NCI-H2107 treated with DMSO at 0.1 percent for 48 hours (cell line): Measurements from ENCODE around the gene CLPSL2.
A peak's percentile ranks its signal among the peaks of the same experiment; 100 is the strongest.

Experiments used
- DNase-seq: peaks from one replicate; lab custom pipeline; 2025; ENCODE audit not compliant: unreplicated experiment; lab: John Stamatoyannopoulos, UW

The CLPSL2 gene

DNA sequence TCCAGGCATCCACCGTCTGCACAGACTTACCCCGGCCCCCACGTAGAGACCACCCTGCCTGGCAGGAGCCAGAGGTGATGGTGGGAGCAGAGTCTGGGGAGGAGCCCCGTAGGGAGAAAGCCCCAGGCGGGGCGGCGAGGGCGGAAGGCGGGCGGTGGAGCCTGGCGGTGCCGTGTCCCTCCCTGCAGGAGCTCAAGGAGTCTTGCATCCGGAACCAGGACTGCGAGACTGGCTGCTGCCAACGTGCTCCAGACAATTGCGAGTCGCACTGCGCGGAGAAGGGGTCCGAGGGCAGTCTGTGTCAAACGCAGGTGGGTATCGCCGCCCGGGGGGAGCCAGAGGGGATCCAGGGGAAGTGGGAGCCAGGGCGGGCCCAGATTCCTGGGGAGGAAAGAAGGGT is 10.4 kb downstream of the CLPSL2 start:
- no peak for DNase-seq

DNA sequence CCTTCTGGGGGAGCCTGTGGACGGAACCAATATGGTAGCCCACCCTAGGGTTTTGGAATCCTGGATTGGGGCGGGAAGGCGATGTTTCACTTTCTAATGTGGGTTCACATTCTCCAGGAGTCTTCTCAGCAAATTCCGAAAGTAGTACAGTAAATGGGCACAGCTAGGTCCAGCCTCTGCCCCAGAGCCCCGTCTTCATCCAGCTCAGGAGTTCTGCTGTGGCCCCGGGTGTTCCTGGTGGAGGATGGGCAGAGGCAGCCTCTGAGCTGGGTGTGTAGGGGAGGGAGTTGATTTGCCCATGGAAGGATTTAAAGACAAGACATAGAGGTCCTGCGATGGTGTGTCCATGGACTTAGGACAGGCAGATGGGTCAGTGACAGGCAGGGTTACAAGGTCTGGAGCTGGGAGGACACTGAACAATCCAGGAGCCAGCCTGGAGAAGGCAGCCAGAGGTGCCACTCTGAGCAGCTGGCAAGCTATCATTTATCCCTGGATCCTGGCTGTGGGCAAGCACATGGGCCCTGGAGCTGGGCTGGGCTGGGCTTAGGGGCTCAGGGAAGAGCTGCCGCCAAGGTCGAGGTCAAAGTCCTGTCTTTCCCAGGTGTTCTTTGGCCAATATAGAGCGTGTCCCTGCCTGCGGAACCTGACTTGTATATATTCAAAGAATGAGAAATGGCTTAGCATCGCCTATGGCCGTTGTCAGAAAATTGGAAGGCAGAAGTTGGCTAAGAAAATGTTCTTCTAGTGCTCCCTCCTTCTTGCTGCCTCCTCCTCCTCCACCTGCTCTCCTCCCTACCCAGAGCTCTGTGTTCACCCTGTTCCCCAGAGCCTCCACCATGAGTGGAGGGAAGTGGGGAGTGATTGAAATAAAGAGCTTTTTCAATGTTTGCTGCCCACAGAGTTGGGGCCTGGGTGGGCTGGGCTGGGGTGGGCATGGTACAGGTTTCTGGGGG is 11.1 kb downstream of the CLPSL2 start:
- no peak for DNase-seq

DNA sequence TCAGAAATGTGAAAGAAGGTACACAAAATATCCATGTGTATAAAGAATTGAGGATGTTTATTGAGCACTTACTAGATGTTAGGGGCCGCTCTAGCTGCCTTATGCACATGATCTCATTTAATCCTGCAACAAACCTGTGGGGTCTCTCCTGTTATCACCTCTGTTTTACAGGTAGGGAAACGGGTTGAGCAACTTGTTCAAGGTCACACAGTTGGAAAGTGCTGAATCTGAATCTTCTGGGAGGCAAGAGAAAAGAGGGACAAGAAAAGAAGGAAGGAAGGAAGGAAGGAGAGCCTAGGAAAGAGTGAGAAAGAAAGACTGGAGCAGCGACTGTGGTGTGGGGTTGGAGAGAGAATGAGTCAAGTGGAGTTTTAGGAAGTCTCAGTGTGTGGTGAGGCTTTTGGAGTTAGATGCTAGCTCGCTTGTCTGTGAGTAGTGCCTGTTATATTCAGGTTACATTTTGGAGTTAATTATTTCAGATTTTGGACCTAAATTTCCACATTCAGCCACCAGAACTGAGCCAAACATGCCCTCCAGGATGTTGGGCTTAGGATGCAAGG is 12.1 kb downstream of the CLPSL2 start:
- no peak for DNase-seq

DNA sequence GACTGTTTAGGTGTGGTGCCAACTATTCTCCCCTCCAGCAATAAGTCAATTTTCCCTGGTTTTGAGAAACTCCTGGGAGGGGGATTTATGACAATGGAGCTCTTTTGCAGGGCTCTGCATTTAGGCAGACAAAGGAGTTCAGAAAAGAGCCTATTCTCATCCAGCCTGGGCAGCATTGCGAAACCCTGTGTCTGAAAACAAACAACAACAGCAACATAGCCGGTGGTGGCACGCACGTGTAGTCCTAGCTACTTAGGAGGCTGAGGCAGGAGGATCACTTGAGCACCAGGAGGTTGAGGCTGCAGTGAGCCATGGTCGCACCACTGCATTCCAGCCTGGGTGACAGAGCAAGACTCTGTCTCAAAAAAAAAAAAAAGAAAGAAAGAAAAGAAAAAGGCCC is 14.3 kb downstream of the CLPSL2 start:
- no peak for DNase-seq

DNA sequence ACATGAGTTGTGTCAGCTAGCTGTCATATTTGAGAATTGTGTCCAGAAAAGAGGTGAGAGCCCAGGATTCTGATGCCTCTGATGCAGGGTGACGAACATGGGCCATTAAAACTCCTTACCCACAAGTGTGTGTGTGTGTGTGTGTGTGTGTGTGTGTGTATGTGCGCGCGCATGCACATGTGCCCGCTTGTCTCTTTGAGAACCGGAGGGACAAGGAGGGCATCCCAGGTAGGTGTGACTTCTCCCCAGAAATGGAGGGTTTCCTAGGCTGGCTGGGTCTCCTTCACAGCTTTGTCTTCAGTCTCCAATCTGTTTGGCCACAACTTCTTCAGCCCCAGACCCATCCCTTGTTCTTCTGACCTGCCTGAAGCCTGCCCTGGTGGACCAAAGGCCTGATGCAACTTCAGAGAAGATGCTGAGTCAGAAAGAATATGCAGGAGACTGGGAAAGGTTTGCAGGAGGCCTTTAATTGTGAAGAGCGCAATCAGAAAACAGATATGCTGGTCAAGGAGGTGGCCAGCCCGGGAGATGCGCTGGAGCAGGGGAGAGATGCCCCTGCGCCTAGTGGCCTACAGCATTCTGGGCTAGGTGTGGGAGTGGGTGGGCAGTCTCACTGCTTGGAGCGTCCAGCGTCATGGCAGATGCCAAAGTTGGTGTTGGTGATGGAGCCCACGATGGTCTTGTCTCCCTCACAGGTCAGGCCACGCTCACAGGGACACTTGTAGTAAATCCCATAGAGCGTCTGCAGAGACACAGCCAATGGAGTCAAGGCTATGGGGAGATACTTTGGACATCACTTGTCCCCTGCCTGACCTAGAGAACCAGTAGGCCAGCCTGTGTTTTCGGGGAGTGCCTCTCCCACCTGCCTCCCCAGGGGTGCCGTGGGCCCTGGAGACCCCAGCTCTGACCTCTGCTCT is 18.4 kb downstream of the CLPSL2 start:
- no peak for DNase-seq

DNA sequence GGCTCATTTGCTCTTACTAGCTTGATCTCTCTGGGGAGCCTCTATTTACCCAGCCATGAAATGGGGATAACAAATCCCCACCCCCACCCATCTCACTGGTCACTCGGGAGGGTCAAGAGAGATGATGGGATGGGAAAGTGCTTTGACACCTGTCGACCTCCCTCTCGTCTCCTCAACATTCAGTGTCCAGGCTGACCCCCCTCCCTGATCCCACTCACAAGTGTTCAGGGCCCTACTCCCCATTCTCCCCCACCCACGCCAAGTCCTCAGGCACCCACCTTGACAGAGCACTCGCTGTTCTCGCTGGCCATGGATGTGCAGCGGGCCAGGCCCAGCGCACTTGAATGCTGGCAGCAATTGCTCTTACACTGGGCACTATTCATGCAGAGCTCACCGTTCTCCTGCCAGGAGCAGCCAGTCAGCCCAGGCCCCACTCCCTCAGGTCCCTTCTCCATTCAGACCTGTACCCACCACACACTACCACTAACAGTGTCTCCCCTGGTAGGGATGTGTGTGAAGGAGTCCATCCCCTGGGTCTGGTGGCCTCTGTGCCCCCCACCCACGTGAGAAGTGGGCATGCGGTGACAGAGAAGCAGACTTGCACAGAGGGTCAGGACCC is 19.2 kb downstream of the CLPSL2 start:
- no peak for DNase-seq

DNA sequence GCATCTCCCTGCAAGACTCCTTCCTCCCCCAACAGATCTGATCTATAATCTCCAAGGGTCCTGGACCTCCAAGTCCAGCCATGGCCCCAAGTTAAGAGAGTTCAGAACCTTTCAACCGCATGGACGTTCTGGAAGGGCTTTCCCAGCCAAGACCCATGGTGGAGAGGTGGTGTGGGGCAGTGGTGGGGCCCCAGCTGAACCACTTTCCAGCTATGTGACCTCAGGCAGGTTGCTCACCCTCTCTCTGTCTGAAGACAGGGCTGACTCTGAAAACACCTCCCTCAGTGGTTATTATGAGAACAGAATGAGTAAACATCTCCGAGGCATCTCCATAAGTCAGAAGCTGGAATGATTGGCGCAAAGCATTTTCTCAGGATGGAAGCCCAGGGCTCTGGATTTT is 19.8 kb downstream of the CLPSL2 start:
- no peak for DNase-seq

DNA sequence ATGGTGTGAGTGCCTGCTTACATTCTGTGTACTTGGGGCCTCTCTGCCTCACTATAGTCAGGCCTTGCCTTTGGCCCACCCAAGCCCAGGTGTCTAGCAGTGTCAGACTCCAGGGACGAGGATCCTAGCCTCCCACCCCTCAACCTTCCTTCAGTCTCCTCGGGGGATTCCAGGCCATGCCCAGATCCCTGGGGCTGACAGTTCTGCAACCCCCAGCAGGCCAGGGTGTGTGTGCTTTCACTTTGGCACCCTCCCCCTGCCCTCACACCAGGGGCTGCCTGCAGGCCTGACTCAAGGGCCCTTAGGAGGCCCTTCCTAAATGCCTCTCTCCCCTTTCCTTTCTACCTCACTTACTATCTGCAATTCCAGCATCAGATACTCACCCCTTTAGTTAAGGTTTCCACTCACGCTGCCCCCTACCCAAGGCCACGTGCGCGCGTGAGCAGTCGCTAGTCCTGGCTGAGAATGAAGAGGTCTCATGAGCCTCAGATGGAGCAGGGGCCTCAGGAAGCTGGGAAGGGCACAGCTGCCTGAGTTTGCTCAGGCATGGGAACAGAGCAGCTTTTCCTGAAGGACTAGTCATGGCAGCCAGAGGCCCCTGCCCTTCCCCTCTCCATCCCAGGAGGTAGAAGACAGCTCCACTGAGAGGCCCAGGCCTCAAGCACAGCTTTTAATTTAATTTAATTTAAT is 21.6 kb downstream of the CLPSL2 start:
- no peak for DNase-seq

DNA sequence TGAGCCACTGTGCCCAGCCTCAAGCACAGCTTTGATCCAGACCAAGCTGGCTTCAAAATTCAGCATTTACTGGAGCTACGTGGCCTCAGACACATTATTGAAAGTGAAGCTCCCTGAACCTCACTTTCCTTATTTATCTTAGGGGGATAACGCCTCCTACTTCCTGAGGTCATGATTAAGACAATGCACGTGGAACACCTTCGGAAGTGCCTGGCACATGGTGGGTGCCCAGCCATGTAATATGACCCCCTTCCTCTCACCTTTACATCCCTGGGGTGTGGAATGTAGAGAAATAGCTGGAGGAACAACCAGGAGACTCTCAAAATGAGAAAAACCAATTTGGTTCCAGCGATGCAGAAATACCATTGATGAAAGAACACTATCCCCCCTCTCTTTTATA is 22.3 kb downstream of the CLPSL2 start:
- no peak for DNase-seq

DNA sequence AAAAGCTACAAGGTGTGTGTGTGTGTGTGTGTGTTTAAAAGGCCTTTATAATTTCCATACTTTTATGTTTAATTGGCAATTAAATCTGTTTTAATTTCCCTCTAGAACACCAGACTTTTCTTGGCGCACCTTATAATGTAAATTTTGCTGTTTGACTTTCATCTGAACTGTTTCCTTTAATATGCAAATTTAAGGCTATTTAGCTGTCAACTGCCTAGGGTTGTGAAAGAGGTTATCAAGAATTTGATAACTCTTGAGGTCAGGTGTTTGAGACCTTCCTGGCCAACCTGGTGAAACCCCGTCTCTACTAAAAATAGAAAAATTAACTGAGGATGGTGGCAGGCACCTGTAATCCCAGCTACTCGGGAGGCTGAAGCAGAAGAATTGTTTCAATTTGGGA is 24.8 kb downstream of the CLPSL2 start:
- no peak for DNase-seq

DNA sequence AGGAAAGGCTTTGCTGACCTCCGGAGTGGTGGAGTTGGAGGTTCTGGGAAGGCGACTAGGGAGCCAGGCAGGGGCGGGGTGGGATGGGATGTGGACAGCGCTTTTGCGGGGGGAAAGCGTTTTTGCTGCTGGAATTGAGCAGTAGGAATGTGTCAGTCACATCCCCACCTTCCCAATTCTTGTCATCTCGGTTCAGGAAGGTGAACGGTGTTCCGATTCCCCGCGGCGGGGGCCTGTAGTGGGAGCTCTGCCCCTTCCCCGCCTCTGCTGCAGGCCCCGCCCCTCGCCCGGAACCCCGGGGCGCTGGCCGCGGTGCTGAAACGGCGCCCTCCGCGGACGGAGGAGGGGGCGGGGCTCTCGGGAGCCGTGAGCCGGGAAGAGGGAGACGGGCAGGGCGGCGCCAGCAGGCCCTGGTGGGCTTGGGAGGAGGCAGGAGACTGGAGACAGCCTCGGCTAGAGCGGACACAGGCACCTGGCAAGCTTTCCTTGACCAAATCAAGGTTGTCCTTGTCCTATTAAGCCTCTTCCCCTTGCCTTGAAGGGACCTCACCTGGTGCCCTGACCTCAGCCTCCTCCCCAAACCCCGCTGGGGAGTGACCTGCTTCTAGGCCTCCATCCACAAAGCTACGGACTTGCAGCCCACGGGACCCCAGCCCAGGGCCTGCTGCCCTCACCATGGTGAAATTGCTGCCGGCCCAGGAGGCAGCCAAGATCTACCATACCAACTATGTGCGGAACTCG is 28.8 kb downstream of the CLPSL2 start, which contains the start of gene LHFPL5:
Gene LHFPL5 (plus strand): TSS at position 357 of the 741 bp plus-strand sequence. CDS start 319 bp downstream, at position 676.
- DNase-seq = no peak

DNA sequence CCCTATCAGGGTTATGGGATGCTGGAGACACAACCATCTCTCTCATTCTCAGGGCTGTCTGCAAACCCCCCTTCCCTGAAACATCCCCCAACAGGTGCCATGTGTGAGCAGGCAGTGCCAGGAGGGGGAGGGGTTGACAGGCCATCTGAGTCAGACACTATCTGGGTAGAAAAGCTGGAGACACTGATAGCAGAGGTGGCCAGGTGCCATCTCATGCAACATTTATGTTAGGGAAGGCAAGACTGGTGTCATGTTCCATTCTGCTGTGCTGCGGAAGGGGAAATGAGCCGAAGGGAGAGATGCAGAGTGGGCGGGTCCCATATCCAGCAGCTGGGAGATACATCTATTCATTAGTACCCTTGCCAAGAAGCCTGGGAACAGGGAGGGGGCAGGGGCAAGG is 32.3 kb downstream of the CLPSL2 start:
- DNase-seq = peak; percentile 82

DNA sequence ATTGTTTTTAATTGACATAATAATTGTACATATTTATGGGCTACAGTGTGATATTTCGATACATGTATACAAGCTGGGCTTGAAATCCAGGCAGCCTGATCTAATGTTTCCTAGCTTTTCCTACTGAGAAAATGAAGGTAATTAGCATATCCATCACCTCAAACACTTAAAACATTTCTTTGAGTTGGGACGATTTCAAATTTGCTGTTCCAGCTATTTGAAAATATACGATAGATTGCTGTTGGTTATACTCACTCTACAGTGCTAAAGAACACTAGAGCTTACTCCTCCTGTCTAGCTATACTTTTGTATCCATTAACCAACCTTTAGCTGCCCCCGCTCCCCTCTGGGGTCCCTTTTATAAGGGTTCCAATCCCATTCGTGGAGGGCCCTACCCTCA is 33.4 kb downstream of the CLPSL2 start:
- no peak for DNase-seq

DNA sequence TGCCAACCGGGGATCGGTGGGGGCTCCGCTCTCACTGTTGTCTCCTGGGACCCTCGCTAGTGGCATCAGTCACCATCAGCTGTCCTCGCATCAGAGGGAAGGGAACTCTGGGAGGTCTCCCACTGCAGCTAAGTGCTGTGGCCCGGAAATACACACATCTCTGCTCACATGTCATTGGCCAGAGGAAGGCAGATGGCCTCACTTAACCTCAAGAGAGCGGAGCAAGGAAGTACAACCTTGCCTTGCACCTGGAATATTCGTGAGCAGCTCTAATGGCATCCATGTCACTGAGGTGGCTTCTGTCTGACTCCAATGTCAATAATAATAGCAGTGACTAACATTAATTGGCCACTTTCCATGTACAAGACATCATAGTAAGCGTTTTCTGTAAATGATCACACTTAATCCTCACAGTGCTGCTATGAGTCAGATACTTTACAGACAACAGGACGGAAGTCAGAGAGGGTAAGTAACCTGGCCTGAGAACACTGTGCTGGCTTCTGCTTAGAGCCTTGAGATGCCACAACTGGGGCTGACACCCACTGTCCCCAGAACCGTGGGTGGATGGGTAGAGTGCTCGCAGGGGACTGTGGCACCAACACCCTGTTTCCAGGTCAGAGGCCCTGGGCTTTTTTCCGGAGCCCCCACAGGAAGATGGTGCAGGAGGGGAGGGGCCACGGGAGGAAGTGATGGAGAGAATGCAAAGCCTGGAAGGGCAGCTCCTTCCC is 34.7 kb downstream of the CLPSL2 start:
- DNase-seq = no peak

DNA sequence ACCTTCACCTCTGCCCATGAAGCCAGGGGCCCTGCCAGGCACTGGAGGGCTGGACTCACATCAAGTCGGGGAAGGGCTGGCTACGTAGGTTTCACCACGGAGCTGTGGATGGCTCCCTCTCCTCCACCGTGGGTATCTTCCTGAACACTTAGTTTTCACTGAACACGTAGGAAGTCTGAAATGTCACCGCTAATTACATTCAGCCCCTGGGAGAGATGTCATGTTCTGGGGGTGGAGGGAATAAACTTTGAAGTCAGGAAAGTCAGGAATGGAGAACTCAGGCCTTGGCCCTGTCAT is 35.2 kb downstream of the CLPSL2 start:
- DNase-seq = no peak

DNA sequence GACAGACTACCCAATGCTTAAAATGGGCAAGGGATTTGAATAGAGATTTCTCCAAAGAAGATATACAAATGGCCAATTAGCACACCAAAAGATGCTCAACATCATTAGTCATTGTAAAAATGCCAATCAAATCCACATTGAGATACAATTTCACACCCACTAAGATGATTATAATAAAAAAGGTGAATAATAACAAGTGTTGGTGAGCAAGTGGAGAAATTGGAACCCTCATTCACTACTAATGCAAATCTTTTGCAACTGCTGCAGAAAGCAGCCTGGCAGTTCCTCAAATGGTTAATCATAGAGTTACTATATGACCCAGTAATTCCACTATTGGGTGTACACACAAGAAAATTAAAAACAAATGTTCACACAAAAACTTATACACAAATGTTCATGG is 41.1 kb downstream of the CLPSL2 start:
- no peak for DNase-seq

DNA sequence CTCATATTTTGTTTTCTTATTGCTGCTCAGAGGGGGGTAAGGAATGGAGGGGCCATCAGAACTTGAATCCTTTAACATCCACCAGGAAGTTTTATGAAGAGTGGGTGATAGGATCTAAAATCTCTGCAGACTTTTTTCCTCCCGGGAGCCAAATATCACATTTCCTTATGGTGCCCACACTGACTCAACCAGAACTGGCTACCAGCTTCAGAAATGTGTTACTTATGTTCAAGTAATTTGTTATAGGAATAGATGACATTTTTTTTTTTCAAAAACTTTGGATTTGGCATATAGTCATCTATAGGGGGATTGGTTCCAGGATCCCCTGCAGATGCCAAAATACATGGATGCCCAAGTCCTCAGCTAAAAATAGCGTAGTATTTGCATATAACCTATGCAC is 47.2 kb downstream of the CLPSL2 start:
- DNase-seq = no peak

DNA sequence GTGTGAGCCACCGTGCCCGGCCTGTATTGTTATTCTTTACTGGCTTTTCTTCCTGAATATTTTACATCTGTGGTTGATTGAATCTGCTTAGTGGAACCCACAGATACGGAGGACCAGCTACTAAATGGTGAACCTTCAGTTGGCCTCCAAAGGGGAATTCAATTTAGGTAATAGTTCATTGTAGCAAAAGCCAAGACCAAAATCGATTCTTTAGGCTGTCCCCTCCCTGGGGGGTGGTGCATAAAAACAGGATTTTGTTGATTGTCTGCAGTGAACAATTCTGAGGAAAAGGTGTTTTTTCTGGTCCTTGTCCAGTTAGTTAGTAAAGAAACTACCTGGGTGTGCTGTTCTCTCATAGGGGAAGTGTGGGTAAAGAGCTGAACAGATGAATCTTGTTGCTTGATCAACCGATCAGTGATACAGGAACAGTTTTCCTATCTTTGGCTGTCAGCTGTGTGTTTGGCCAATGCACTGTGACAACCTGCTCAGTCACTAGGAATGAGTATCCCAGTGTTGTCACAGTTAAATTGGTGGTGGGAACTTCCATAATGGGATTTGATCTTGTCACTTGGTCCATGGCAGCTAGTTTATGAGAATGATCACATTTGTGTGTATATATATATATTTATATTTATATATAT is 48.3 kb downstream of the CLPSL2 start:
- no peak for DNase-seq
